Stomach (tissue), 9 donors: Measurements from ENCODE around the gene HNRNPUL1. TPM values are rescaled to one million over a fixed set of nuclear protein-coding genes. Genes with fewer than 3 reads are reported as not detected.

Experiments used
- DNase-seq, 2 donors: peaks; one replicate each; pipeline versions ENCODE4 v3.0.0 to v3.0.0-alpha.2; 2013 to 2019
- H3K27ac ChIP-seq, 5 donors: fragments of 200-600 bp in 4 of 5; sonication (generic) in 4 of 5; one replicate each; pipeline ENCODE4 v1.5.1; 2013 to 2019; ENCODE audit warnings: mild to moderate bottlenecking in 1 of 5, moderate library complexity in 1 of 5
- H3K27me3 ChIP-seq, 3 donors: fragments of 200-600 bp; sonication (generic); one replicate each; pipeline ENCODE4 v1.5.1; 2017 to 2019; ENCODE audit warnings: mixed run types in 1 of 3
- H3K36me3 ChIP-seq, 4 donors: fragments of 200-600 bp; sonication (generic); 1 replicate in 3 of 4; 2 replicates in 1 of 4; pipeline ENCODE4 v1.5.1; 2016 to 2019
- H3K4me1 ChIP-seq, 4 donors: fragments of 200-600 bp; sonication (generic); one replicate each; pipeline ENCODE4 v1.5.1; 2016 to 2019
- H3K4me3 ChIP-seq, 4 donors: fragments of 200-600 bp; sonication (generic) in 3 of 4; one replicate each; pipeline ENCODE4 v1.5.1; 2016 to 2019; ENCODE audit warnings: mild to moderate bottlenecking in 1 of 4
- H3K9me3 ChIP-seq, 4 donors: fragments of 200-600 bp; sonication (generic); one replicate each; pipeline ENCODE4 v1.5.1; 2016 to 2019
- CTCF ChIP-seq, 7 experiments: fragments of 450-650 bp in 4 of 7; fragments of 200-600 bp in 3 of 7; sonication (generic) in 3 of 7; IDR thresholded peaks; one replicate each; pipeline ENCODE4 v1.5.1; 2016 to 2019; ENCODE audit warnings: antibody characterized with exemption in 7 of 7, control low read depth in 2 of 7, mild to moderate bottlenecking in 1 of 7
- EP300 ChIP-seq: sonication (generic); formaldehyde crosslinking; IDR thresholded peaks from one replicate; pipeline ENCODE4 v1.6.1; 2017; ENCODE audit warnings: antibody characterized with exemption
- POLR2A ChIP-seq, 4 donors: fragments of 450-650 bp; IDR thresholded peaks; one replicate each; pipeline ENCODE4 v1.6.1; 2016; ENCODE audit warnings: antibody characterized with exemption in 4 of 4, control low read depth in 2 of 4, mild to moderate bottlenecking in 1 of 4, moderate library complexity in 1 of 4
- POLR2AphosphoS5 ChIP-seq, 3 donors: sonication (generic); formaldehyde crosslinking; IDR thresholded peaks; one replicate each; pipeline ENCODE4 v1.6.1; 2016; ENCODE audit warnings: antibody characterized with exemption in 3 of 3
- WGBS, 5 donors: extraction: QIAGEN DNeasy Blood & Tissue Kit in 3 of 5; methylation state at CpG; one replicate each; pipeline versions ENCODE4 v1.1.5 to v1.1.7; 2013 to 2018; 5-methylcytosine and 5-hydroxymethylcytosine counted together
- intact Hi-C: fragments of 100-400 bp; cut with DNase I; formaldehyde crosslinking; loops from one replicate; pipeline ENCODE4 v1.15.1; 2023; ENCODE audit warnings: low total_unique reads
- polyA plus RNA-seq, 3 donors: library from polyadenylated mRNA; stranded (reverse); fragments of 200-250 nt; gene quantifications; one replicate each; pipeline ENCODE4 v1.2.3, GENCODE V29; 2013
- total RNA-seq, 5 donors: library from RNA; depleted of rRNA; stranded (reverse); fragments of >200 nt; gene quantifications; one replicate each; pipeline versions ENCODE4 v1.1.0 to v1.2.3, GENCODE V29; 2014 to 2016
- donor health status: healthy with polysubstance abuse.
- donor health status: Bipolar disorder and iron deficiency.
- donor health status: healthy.

HNRNPUL1 gene
- total and polyA plus RNA-seq, 8 donors: 47.8 to 319 (median 91.8) TPM

DNA sequence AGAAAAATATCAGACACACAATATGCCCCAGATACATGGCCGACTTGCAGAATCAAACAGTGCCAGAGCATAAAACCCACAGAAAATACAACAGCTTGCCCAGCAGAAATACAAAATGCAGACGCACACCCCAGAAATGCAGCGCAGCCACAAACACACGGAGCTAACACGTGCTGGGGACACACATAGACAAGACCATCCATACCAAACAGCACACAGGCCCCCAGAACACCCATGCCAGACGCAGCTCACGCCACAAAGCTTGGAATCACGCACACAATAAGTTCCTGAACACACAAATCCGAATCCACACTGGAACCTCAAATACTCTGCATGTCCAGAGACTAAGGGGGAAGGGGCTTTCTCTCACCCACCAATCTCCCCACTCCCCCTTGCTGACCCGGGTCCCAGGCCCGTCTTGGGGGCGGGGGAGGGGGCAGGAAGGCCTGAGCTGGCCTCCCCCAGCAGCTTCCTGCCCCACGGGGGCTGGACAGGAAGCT is 63.0 kb downstream of the HNRNPUL1 start:
- Histone ChIP-seq H3K27me3 (no peaks in the 10 kb centered on the region), H3K4me3 (peak overlapping the region; percentile 29 to 44 (median 34)), H3K4me1 (peaks cover 72 to 95% (median 79%) of the 10 kb centered on the region in 4 donors), H3K36me3 (peaks cover 17 to 47% (median 40%) of the 10 kb centered on the region in 4 donors), H3K9me3 (no peaks in the 10 kb centered on the region), H3K27ac (peak overlapping the region; percentile 47 to 91 (median 87))
- intact Hi-C loops: no loop called here
- no peak for DNase-seq
- 14 to 39% (median 23%) methylated on average over 11 to 13 of the region's 13 CpGs for WGBS, 5 donors
- no peak for TF ChIP-seq EP300
- no peak for TF ChIP-seq POLR2A (IDR thresholded peaks at IDR 0.05)
- no peak for TF ChIP-seq CTCF (IDR thresholded peaks at IDR 0.05)
- no peak for TF ChIP-seq POLR2AphosphoS5 (IDR thresholded peaks at IDR 0.05)

DNA sequence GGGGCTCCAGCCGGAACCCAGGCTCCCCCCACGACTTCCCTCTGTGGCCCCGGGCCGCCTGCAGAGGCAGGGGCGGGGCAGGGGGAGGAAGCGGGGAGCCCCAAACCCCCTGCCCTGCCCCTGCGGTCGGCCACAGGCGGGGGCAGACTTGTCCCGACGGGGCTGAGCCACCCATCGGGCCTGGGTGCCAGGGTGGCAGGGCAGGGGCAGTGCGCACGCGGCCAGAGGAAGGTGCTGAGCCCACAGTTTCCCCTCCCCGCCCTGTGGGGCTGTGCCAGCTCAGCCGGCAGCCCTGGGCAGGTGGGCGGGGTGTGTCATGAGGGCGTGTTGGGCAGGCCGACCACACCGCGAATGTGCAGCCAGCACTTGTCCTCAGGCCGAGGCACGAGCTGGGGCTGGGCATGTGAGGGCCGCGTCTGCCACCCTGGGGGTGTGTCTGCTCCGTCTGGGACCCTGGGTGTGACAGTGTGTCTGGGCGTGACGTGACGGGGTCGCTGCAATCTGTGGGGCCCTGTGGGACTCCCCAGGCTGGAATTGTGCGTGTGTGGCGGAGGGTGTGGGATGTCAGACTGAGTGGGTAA is 63.5 kb downstream of the HNRNPUL1 start:
- H3K4me3 ChIP-seq: peak overlapping the region; percentile 29 to 44 (median 34)

GRCh38 chr19:41328157-41328841 is 64.1 kb downstream of the HNRNPUL1 start:
- Histone ChIP-seq H3K4me1 (peaks cover 60 to 92% (median 67%) of the 10 kb centered on the region in 4 donors), H3K9me3 (no peaks in the 10 kb centered on the region), H3K36me3 (peaks cover 13 to 45% (median 38%) of the 10 kb centered on the region in 4 donors), H3K4me3 (peak overlapping the region; percentile 29 to 44 (median 34)), H3K27me3 (no peaks in the 10 kb centered on the region), H3K27ac (peak overlapping the region; percentile 47 to 91 (median 87))
- intact Hi-C loops: no loop called here
- 24 to 49% (median 26%) methylated on average over 17 to 22 of the region's 22 CpGs for WGBS, 5 donors
- TF ChIP-seq EP300 (no peak), POLR2A (IDR thresholded peaks at IDR 0.05) (no peak), CTCF (IDR thresholded peaks at IDR 0.05) (no peak), POLR2AphosphoS5 (IDR thresholded peaks at IDR 0.05) (no peak)
- no peak for DNase-seq

More for the DNA sequence above, 63.5 kb downstream of the HNRNPUL1 start:
- H3K27me3 ChIP-seq: no peaks in the 10 kb centered on the region
- DNase-seq: peak; percentile 87 to 92
- peaks cover 66 to 94% (median 74%) of the 10 kb centered on the region in 4 donors for H3K4me1 ChIP-seq
- WGBS, 5 donors: 11 to 27% (median 14%) methylated on average over 12 to 33 of the region's 33 CpGs
- no peak for TF ChIP-seq EP300
- no peak for TF ChIP-seq CTCF (IDR thresholded peaks at IDR 0.05)
- TF ChIP-seq POLR2A (IDR thresholded peaks at IDR 0.05): no peak
- peak in 2 of 3 donors; percentile 64 to 65 for TF ChIP-seq POLR2AphosphoS5 (IDR thresholded peaks at IDR 0.05)
- intact Hi-C loops: no loop called here
- peak overlapping the region; percentile 47 to 91 (median 87) for H3K27ac ChIP-seq
- no peaks in the 10 kb centered on the region for H3K9me3 ChIP-seq
- H3K36me3 ChIP-seq: peaks cover 13 to 47% (median 40%) of the 10 kb centered on the region in 4 donors

DNA sequence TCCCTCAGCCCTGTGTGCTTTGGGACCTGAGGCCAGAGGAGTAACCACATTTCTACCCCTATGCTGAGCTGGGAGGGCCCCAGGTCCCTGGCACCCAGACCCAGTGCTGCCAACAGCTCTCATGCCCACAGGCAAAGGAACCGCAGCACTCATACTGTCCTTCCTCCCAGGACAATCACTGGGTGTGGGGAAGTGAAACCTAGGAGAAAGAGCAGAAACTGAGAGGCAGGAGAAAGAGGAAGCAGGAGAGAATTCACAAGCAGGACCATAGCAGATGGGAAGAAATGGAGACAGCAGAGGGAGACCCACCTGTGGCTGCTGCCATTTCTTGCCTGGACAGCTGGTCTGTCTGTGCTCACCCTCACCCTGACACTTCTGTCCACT is 64.7 kb downstream of the HNRNPUL1 start:
- Histone ChIP-seq H3K9me3 (no peaks in the 10 kb centered on the region), H3K4me3 (peak overlapping the region in 1 of 4 donors; percentile 44), H3K27me3 (no peaks in the 10 kb centered on the region), H3K4me1 (peaks cover 55 to 92% (median 62%) of the 10 kb centered on the region in 4 donors), H3K36me3 (peaks cover 13 to 47% (median 39%) of the 10 kb centered on the region in 4 donors), H3K27ac (peak overlapping the region; percentile 47 to 91 (median 87))
- intact Hi-C loops: no loop called here
- no peak for DNase-seq
- 45 to 67% (median 56%) methylated on average over 1 of the region's 1 CpG for WGBS, 5 donors
- TF ChIP-seq EP300: no peak
- TF ChIP-seq POLR2A (IDR thresholded peaks at IDR 0.05): no peak
- no peak for TF ChIP-seq CTCF (IDR thresholded peaks at IDR 0.05)
- no peak for TF ChIP-seq POLR2AphosphoS5 (IDR thresholded peaks at IDR 0.05)
